ENCODE measurements around the gene ADAMTS4. TPM values are rescaled to one million over a fixed set of nuclear protein-coding genes. Genes with fewer than 3 reads are reported as not detected.

ADAMTS4 gene
- total and polyA plus RNA-seq, 2 of the 4 experiments (the other 2 are of a cell fraction): 0.39 to 0.72 TPM

- BruUV-seq (replicated peaks): no TSS peak
- Histone ChIP-seq H4K91ac (ENCODE audit: insufficient read depth, low read depth, low read length) (no peak overlapping the region), H3K9ac (ENCODE audit: low read depth, low read length) (peak overlapping the region; percentile 52), H3K4me2 (ENCODE audit: low read depth, low read length) (peak overlapping the region; percentile 93), H2BK15ac (ENCODE audit: low read depth, low read length) (no peak overlapping the region), H3K14ac (replicated peaks; ENCODE audit: low read depth, low read length) (peak overlapping the region; percentile 80; the same call in 1 of the 2 replicates), H2AFZ (replicated peaks; ENCODE audit: low read length, poor library complexity) (peak overlapping the region; percentile 100), H3K79me1 (ENCODE audit: low read depth in 1 of 2, low read length in 2 of 2) (peaks cover 14 to 29% of the 10 kb centered on the region in 2 experiments), H2AK9ac (replicated peaks; ENCODE audit: low read depth, low read length, poor library complexity) (no peak overlapping the region), H3K36me3 (ENCODE audit: control insufficient read depth, insufficient read depth, low read length) (peaks cover 17% of the 10 kb centered on the region), H3K4me1 (ENCODE audit: control insufficient read depth, insufficient read depth, low read length) (peaks cover 13% of the 10 kb centered on the region), H3K27ac (ENCODE audit: insufficient read depth, low read length) (no peak overlapping the region; the same call in 1 of the 2 replicates), H4K5ac (ENCODE audit: low read depth, low read length) (peak overlapping the region; percentile 59; the same call in 1 of the 2 replicates), H3K9me3 (ENCODE audit: control insufficient read depth, insufficient read depth, low read length) (no peaks in the 10 kb centered on the region), H4K8ac (ENCODE audit: low read depth in 2 of 2, low read length in 2 of 2) (peak overlapping the region; percentile 82 to 87), H3K56ac (ENCODE audit: extremely low read depth, insufficient read depth, low read length) (no peak overlapping the region), H3K4me3 (ENCODE audit: insufficient read depth, low read depth, low read length) (peak overlapping the region; percentile 98; the same call in 1 of the 2 replicates), H3K4ac (ENCODE audit: low read depth, low read length) (peak overlapping the region; percentile 86), H2BK5ac (ENCODE audit: low read depth, low read length, poor library complexity, severe bottlenecking) (no peak overlapping the region), H3K9me1 (ENCODE audit: insufficient read depth, low read length) (peaks cover 14% of the 10 kb centered on the region), H3K23ac (ENCODE audit: low read depth, low read length) (peak overlapping the region; percentile 84; the same call in 1 of the 2 replicates), H2AK5ac (ENCODE audit: low read depth, low read length) (no peak overlapping the region), H3K18ac (ENCODE audit: low read depth, low read length) (no peak overlapping the region), H2BK20ac (ENCODE audit: low read depth, low read length) (no peak overlapping the region), H4K20me1 (ENCODE audit: insufficient read depth, low read length) (peaks cover 8% of the 10 kb centered on the region; the same call in 1 of the 2 replicates), H3K27me3 (ENCODE audit: control insufficient read depth, insufficient read depth, low read length) (no peaks in the 10 kb centered on the region), H2BK120ac (ENCODE audit: low read depth, low read length) (no peak overlapping the region)
- no peak for TF ChIP-seq ELK1 (IDR thresholded peaks at IDR 0.05; ENCODE audit: borderline replicate concordance, low read depth, low read length)
- TF ChIP-seq CEBPB (IDR thresholded peaks at IDR 0.05; ENCODE audit: low read depth, low read length): no peak
- TF ChIP-seq MAFK (IDR thresholded peaks at IDR 0.05; ENCODE audit: low read depth, low read length): no peak
- TF ChIP-seq CTCF (conservative IDR thresholded peaks at IDR 0.05; ENCODE audit: low read depth, low read length): no peak
- TF ChIP-seq BHLHE40 (IDR thresholded peaks at IDR 0.05; ENCODE audit: low read depth, low read length): no peak
- no CpG with 5 or more reads among the region's 9 CpGs for WGBS, 2 experiments (ENCODE audit: extremely low coverage in 2 of 2, insufficient read length in 1 of 2)
- ChIA-PET CTCF (interaction anchor here (1.9 kb wide), 1 partner anchor 11 kb away, joined by 5 read pairs; the partner anchor contains the start of gene PPOX), POLR2A (ENCODE audit: unreplicated experiment) (no interaction called here)
- in situ Hi-C loops (cut with MboI; ENCODE audit: low sequenced_read_pairs) (no loop called here), intact Hi-C loops (cut with micrococcal nuclease) (no loop called here), dilution Hi-C loops (cut with HindIII; ENCODE audit: low sequenced_read_pairs, unreplicated experiment) (no loop called here)
- no peak for ATAC-seq (ENCODE audit: low read depth)
- no peak for DNase-seq
These were observed 21.0 kb downstream of the ADAMTS4 start for GRCh38 chr1:161177936-161178244.

Data from IMR-90 (cell line).